Progenitor cell of endocrine pancreas (in vitro differentiated cells): ENCODE data around the gene PCCA. TPM values are rescaled to one million over a fixed set of nuclear protein-coding genes. Genes with fewer than 3 reads are reported as not detected.

ENCODE experiments used
- DNase-seq: peaks from one replicate; pipeline ENCODE4 v3.0.0; 2021; ENCODE audit warnings: low spot score; ENCODE audit not compliant: unreplicated experiment
- H3K27ac Mint-ChIP-seq: 2 replicates; pipeline ENCODE4 v1.8.0; 2021; ENCODE audit warnings: mild to moderate bottlenecking, moderate library complexity, mixed read lengths
- H3K27me3 Mint-ChIP-seq: 2 replicates; pipeline ENCODE4 v1.8.0; 2021; ENCODE audit warnings: mixed read lengths
- H3K36me3 Mint-ChIP-seq: 2 replicates; pipeline ENCODE4 v1.8.0; 2022; ENCODE audit warnings: mixed read lengths; ENCODE audit not compliant: insufficient read depth
- H3K4me1 Mint-ChIP-seq: 2 replicates; pipeline ENCODE4 v1.8.0; 2021; ENCODE audit warnings: low read depth, mixed read lengths
- H3K4me3 Mint-ChIP-seq: 2 replicates; pipeline ENCODE4 v1.8.0; 2021; ENCODE audit warnings: low read depth, mild to moderate bottlenecking, moderate library complexity, mixed read lengths
- H3K9me3 Mint-ChIP-seq: 2 replicates; pipeline ENCODE4 v1.8.0; 2021; ENCODE audit warnings: low read depth, mixed read lengths
- total RNA-seq: library from RNA; stranded (reverse); gene quantifications from 2 replicates; pipeline ENCODE4 v1.2.1, GENCODE V29; 2021
- TF ChIP-seq, protein P1 (sequence below): fragments of 200-600 bp; sonication (generic); IDR thresholded peaks from one replicate; pipeline ENCODE4 v1.5.0; 2021; ENCODE audit warnings: antibody characterized with exemption, mild to moderate bottlenecking; ENCODE audit not compliant: unreplicated experiment

PCCA gene
- total RNA-seq, 1 donor from 2014 or later, result 48.1 TPM

DNA sequence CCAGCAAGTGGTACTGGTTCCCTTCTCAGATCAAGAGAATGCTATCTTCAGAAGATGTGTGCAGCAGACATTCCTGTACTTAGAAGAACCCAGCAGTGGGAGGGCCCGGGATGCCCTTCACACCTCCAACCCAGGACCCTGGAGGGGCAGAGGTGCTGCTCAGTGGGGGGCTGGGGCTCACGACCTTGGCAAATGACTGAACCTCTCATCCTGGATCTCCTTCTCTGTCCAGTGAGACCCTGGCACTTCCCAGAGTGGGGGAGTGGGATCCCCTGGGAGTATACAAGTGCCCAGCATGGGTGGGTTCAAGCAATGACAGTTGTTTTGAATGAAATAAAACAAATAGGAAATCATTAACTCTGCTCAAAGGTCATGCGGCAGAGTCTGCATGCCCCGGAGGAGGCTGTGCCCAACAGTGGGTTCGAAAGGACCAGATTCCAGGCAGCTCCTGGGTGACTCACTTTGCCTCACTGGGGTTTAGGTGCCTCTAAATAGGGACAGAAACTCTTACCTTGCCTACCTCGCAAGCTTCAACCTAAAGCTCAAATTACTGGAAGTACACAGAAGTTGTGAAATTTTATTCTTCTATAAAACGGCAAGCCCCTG lies 472.8 kb downstream of the PCCA start:
- H3K27ac Mint-ChIP-seq, result no peak overlapping the region
- H3K4me3 Mint-ChIP-seq, result no peak overlapping the region
- H3K36me3 Mint-ChIP-seq, result no peaks in the 10 kb centered on the region
- peaks cover 1% of the 10 kb centered on the region for H3K4me1 Mint-ChIP-seq
- DNase-seq, result no peak
- TF ChIP-seq, protein P1, sequence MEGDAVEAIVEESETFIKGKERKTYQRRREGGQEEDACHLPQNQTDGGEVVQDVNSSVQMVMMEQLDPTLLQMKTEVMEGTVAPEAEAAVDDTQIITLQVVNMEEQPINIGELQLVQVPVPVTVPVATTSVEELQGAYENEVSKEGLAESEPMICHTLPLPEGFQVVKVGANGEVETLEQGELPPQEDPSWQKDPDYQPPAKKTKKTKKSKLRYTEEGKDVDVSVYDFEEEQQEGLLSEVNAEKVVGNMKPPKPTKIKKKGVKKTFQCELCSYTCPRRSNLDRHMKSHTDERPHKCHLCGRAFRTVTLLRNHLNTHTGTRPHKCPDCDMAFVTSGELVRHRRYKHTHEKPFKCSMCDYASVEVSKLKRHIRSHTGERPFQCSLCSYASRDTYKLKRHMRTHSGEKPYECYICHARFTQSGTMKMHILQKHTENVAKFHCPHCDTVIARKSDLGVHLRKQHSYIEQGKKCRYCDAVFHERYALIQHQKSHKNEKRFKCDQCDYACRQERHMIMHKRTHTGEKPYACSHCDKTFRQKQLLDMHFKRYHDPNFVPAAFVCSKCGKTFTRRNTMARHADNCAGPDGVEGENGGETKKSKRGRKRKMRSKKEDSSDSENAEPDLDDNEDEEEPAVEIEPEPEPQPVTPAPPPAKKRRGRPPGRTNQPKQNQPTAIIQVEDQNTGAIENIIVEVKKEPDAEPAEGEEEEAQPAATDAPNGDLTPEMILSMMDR, result no peak
- no peaks in the 10 kb centered on the region for H3K9me3 Mint-ChIP-seq
- no peaks in the 10 kb centered on the region for H3K27me3 Mint-ChIP-seq

DNA sequence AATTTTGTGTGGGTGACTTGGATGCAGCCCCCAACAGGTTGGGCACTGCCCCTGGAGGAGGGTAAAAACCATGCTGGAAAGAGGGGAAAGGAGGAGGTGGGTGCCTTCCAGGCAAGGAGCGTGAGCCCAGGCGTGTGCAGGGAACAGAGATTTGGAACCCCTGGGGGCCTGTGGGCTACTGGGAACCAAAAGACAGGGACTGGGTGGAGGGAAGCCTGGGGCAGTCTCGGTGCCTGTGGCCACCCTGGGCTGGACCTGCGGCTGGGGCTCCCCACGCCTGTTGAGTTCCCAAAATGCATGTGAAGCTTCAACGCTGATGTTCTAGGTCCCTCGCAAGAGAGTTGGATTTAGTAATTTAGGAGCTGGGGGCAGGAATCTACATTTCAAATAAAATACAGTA lies 474.9 kb downstream of the PCCA start:
- no peaks in the 10 kb centered on the region for H3K36me3 Mint-ChIP-seq
- H3K9me3 Mint-ChIP-seq, result peaks cover 4% of the 10 kb centered on the region
- H3K4me1 Mint-ChIP-seq, result peaks cover 1% of the 10 kb centered on the region
- H3K4me3 Mint-ChIP-seq, result no peak overlapping the region
- no peak overlapping the region for H3K27ac Mint-ChIP-seq
- no peak for DNase-seq
- TF ChIP-seq, protein P1, result no peak
- no peaks in the 10 kb centered on the region for H3K27me3 Mint-ChIP-seq

DNA sequence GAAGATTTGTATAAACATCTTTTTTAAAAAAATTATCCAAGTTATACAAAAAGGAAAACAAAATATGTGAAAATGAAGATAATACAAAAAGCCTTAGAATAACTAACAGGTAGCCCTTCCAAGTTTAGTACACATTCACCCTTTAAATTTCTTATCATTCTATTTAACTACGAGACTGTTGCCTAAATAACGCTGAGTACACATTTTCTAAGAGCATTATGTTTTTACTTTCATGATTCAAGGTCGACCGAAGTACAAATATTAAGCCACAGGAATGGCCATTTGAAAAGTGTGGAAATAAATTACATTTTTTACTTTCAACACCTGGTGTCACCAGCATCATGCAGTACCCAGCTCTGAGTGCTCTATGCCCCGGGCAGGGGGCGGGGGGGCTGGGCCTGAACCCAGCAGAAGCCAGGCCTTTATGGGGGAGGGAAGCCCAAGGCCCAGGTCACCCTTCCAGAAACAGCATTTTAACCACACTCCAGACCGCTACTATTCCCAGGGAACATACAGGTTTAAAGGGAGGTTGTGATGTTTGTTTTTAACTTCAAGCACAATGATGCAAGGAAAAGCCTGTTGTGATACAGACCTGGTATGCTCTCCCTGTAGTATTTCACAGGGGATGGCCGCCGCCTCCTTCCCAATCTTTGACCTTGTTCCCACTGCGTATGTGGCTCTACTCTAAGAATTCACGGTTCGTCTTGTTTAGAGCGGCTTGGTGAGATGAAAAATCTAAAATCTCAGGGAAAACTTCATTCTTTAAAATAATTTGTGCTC lies 475.7 kb downstream of the PCCA start:
- Mint-ChIP-seq H3K4me3 (no peak overlapping the region), H3K9me3 (peaks cover 4% of the 10 kb centered on the region), H3K4me1 (peaks cover 1% of the 10 kb centered on the region), H3K36me3 (no peaks in the 10 kb centered on the region), H3K27ac (no peak overlapping the region), H3K27me3 (no peaks in the 10 kb centered on the region)
- DNase-seq, result no peak
- TF ChIP-seq, protein P1, result no peak

DNA sequence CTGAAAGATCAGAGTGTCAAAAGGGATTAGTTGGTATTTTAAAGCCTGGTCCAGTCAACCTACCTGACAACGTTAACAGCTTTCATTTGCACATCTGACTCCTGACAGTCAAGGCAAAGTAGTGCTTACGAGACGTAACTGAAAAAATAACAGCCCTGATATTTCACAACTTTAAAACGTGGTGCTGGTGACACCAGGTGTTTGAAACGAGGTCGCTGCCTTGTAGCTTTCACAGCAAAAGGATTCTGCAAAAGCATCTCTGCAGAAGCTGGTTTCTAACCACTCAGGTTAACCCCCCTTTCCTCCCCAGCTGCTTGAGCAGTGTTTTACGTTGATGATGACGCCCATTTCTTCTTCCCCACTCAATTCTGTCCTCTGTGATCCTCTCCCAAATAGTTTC lies 476.4 kb downstream of the PCCA start:
- Mint-ChIP-seq H3K27ac (no peak overlapping the region), H3K27me3 (no peaks in the 10 kb centered on the region), H3K4me3 (no peak overlapping the region), H3K9me3 (peaks cover 4% of the 10 kb centered on the region), H3K36me3 (no peaks in the 10 kb centered on the region), H3K4me1 (peaks cover 1% of the 10 kb centered on the region)
- TF ChIP-seq, protein P1, result no peak
- DNase-seq, result no peak

DNA sequence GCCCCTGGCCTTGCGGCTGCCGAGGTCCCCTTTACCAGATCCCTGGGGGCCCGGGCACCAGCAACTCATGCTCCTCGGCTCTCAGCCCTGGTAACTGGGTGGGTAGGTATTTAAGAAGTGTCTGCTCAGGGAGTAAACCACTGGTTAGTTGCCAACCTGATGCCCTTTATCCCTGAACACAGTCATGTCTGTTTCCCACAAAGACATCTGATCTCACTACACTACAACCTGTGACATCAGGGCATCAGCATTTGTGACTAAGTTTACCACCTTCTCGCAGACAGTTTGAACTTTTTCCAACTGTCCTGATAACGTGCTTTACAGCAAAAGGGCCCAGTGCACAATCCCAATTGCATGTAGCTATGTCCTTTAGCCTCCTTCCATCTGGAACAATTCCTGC lies 477.6 kb downstream of the PCCA start:
- no peak for DNase-seq
- H3K27me3 Mint-ChIP-seq, result no peaks in the 10 kb centered on the region
- H3K4me3 Mint-ChIP-seq, result no peak overlapping the region
- peak overlapping the region; percentile 58 for H3K27ac Mint-ChIP-seq
- peaks cover 1% of the 10 kb centered on the region for H3K4me1 Mint-ChIP-seq
- H3K36me3 Mint-ChIP-seq, result no peaks in the 10 kb centered on the region
- TF ChIP-seq, protein P1, result no peak
- peaks cover 4% of the 10 kb centered on the region for H3K9me3 Mint-ChIP-seq
